DMS153 (cell line): ENCODE results near the gene URM1.
A peak's percentile ranks its signal among the peaks of the same experiment; 100 is the strongest.

ENCODE experiments used
- DNase-seq: peaks from one replicate; lab custom pipeline; 2025; lab: John Stamatoyannopoulos, UW

Gene URM1

DNA sequence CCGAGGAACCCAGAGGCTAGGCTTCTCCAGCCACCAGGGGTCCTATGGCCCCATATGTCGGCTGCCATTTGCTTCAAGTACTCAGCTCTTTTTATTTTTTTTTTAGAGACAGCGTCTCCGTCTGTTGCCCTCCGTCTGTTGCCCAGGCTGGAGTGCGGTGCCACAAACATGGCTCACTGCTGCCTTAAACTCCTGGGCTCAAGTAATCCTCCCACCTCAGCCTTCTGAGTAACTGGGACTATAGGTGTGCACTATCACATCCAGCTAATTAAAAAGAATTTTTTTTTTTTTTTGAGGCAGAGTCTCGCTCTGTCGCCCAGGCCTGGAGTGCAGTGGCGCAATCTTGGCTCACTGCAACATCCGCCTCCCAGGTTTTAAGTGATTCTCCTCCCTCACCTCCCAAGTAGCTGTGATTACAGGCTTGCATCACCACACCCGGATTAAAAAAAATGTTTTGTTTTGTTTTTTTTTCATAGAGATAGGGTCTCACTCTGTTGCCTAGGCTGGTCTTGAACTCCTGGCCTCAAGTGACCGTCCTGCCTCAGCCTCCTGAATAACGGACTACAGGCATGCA lies 58.4 kb downstream of the URM1 start:
- DNase-seq = no peak

DNA sequence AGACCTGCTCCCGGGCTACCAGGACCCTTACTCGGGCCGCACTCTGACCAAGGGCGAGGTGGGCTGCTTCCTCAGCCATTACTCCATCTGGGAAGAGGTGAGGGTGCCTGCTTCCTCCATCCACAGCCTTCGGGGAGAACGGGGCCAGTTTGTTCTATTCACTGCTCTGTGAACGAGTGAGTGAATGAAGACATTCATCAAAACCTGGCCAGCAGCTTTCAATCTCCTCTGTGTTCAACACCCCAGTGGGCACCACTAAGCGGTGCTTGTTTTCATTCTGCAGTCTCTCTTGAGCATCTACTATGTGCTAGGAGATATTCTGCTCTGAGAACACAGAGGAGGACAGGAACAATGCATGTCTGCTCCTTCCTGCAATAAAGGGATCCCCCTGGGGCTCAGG lies 60.0 kb downstream of the URM1 start:
- no peak for DNase-seq

DNA sequence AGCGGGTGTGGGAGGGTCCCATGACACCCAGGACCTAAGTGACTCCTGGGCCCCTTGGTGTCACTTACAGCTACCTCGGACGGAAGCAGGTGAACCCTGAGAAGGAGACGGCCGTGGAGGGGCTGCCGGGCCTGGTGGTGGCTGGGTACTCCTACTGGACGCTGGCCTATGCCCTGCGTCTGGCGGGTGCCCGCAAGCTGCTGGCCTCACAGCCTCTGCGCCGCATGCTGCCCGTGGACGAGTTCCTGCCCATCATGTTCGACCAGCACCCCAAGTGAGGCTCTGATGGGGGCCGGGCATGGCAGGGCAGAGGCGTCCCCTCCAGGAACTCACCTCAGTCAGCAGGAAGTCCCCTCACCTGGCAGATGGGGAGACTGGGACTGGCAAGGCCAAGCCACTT lies 63.2 kb downstream of the URM1 start:
- no peak for DNase-seq

DNA sequence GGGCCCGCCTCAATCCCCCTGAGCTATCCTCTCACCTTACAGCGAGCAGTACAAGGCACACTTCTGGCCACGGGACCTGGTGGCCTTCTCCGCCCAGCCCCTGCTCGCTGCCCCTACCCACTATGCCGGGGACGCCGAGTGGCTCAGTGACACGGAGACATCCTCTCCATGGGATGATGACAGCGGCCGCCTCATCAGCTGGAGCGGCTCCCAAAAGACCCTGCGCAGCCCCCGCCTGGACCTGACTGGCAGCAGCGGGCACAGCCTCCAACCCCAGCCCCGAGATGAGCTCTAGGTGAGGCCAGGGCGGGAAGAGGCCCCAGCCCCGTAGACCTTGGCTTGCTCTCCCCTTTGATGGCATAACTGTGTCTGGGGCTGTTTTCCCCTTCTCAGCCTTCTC lies 64.4 kb downstream of the URM1 start:
- no peak for DNase-seq

DNA sequence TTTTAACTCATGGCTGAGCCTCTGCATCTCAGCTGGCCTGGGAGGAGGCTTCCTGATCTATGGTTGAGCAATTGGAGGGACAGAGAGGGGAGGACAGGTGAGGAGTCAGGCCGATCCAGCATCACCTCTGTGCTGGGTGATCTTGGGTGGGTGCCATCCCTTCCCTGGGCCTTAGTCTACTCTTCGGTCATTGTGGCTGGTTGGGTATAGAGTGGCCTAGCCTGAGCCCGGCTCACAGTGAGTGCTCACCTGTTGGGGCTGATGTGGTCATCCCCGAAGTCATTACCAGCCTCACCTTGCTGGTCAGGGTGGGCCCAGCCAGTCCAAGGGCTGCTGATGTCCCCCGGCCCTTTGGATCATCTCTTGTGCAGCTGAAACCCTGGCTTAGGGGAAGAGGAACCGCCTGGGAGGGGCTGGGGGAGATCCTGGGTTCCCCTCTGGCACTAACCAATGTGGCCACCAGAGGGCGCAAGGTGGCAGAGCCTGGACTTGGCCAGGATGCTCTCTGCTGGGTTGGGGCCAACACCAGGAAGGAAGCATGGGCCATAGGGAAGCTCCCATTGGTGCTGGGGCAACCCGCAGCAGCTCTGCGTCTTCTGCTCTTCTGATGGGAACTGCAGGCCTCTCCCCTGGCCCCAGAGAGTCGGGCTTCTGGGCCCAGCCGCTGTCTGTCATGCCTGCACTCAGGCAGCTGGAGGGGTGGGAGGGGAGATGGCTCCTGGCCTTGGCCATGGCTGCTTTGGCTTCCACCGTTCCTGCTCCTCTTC lies 67.4 kb downstream of the URM1 start:
- DNase-seq = peak; percentile 78

DNA sequence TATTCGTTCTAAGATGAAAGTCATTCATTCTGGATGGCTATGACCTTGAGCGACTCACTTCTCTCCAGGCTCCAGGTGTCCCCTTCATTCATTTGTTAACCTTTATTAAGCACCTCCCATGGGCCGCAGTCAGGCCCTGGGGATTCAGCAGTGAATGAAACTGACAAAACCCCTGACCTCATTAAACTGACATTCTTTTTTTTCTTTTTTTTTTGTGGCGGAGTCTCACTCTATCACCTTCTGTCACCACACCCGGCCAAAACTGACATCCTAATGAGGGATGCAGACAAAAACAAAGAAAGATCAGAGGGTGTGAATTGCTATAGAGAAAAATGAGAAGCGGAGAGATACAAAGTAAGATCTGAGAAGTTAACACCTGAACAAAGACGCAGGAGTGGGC lies 68.1 kb downstream of the URM1 start:
- DNase-seq = no peak
